ENCODE results near the gene WNT5A. TPM values are rescaled to one million over a fixed set of nuclear protein-coding genes. Genes with fewer than 3 reads are reported as not detected.

The WNT5A gene
- total and polyA plus RNA-seq, 2 donors (not counting 3 experiments of a cell fraction or from before 2014, with no cell fraction given), result 0.08 to 0.33 TPM

- TF ChIP-seq FOS (IDR thresholded peaks at IDR 0.05; ENCODE audit: borderline replicate concordance, insufficient read depth, low read length), result no peak
- no peak for TF ChIP-seq POLR2A (IDR thresholded peaks at IDR 0.05; ENCODE audit: low read depth, low read length)
- no peak for TF ChIP-seq JUN (IDR thresholded peaks at IDR 0.05; ENCODE audit: borderline replicate concordance, insufficient read depth, insufficient read length, low read depth)
- TF ChIP-seq EZH2 (IDR thresholded peaks at IDR 0.05; ENCODE audit: borderline replicate concordance, low read depth, low read length, severe bottlenecking), result no peak
- no peak for TF ChIP-seq CTCF (IDR thresholded peaks at IDR 0.05; ENCODE audit: extremely low read depth in 1 of 2, insufficient read depth in 1 of 2, low read depth in 1 of 2, low read length in 2 of 2)
- no peak for TF ChIP-seq POLR2AphosphoS5 (IDR thresholded peaks at IDR 0.05; ENCODE audit: insufficient read depth, low read depth, low read length)
- TF ChIP-seq MYC (IDR thresholded peaks at IDR 0.05; ENCODE audit: low read depth, low read length), result no peak
- TF ChIP-seq MAX (IDR thresholded peaks at IDR 0.05; ENCODE audit: insufficient read depth, insufficient read length), result no peak
- no peak for TF ChIP-seq GATA2 (IDR thresholded peaks at IDR 0.05; ENCODE audit: insufficient read depth, insufficient read length, low read depth, low read length)
- H4K20me1 ChIP-seq (replicated peaks; ENCODE audit: control insufficient read depth, extremely low read depth, insufficient read depth, low read length), result no peaks in the 10 kb centered on the region
- H3K9me1 ChIP-seq (replicated peaks; ENCODE audit: control insufficient read depth, extremely low read depth, insufficient read depth, low read length), result no peaks in the 10 kb centered on the region
- no peak overlapping the region for H3K9ac ChIP-seq (replicated peaks; ENCODE audit: extremely low read depth, insufficient read depth, low read length)
- ChIA-PET CTCF (interaction anchor here (0.8 kb wide), 1 partner anchor 14 kb away, joined by 3 read pairs; no protein-coding TSS in a partner anchor), POLR2A (no interaction called here)
- no peak overlapping the region for H3K4me2 ChIP-seq (ENCODE audit: insufficient read depth, low read length)
- H3K9me3 ChIP-seq (replicated peaks; ENCODE audit: control insufficient read depth, insufficient read depth, low read length), result no peaks in the 10 kb centered on the region
- dilution Hi-C loops (cut with MboI; ENCODE audit: extremely low pct_ligation_motif_present, low sequenced_read_pairs), result no loop called here
- H3K4me1 ChIP-seq (ENCODE audit: control insufficient read depth, extremely low read depth, insufficient read depth, low read length), result no peaks in the 10 kb centered on the region
- no TSS peak for BruUV-seq (replicated peaks)
- H3K79me2 ChIP-seq (ENCODE audit: control insufficient read depth, insufficient read depth, low read length), result no peaks in the 10 kb centered on the region
- FAIRE-seq, result no peak
- DNase-seq (ENCODE audit: low read depth, low spot score), result no peak
- H3K27ac ChIP-seq (ENCODE audit: insufficient read depth, low read depth, low read length), result no peak overlapping the region
- no peaks in the 10 kb centered on the region for H3K36me3 ChIP-seq (ENCODE audit: control insufficient read depth in 2 of 2, extremely low read depth in 1 of 2, insufficient read depth in 2 of 2, low read length in 2 of 2)
- intact Hi-C loops (cut with micrococcal nuclease), result no loop called here
- H2AFZ ChIP-seq (ENCODE audit: low read depth, low read length), result no peak overlapping the region
- H3K27me3 ChIP-seq (ENCODE audit: control insufficient read depth in 2 of 2, insufficient read depth in 2 of 2, low read length in 2 of 2), result no peaks in the 10 kb centered on the region
- H3K4me3 ChIP-seq (replicated peaks in 1 of 3; ENCODE audit: insufficient read depth in 1 of 3, low read depth in 1 of 3, low read length in 3 of 3), result no peak overlapping the region
These were observed 25.7 kb upstream of the WNT5A start for GRCh38 chr3:55512571-55513343.

Measured in endothelial cell of umbilical vein (primary cell).